Psoas muscle (tissue), 8 donors: ENCODE data around the gene C11orf65. TPM values are rescaled to one million over a fixed set of nuclear protein-coding genes. Genes with fewer than 3 reads are reported as not detected.
"Not testable (repeated sequence)": the region's sequence is repeated elsewhere in the genome, so short reads cannot be mapped to it uniquely, and the experiment has no call there.

Experiments used
- ATAC-seq, 4 donors: fragments of 200-7000 bp; cut with Tn5 transposase; one replicate each; pipeline ENCODE4 v1.9.1; 2020; ENCODE audit warnings: moderate library complexity in 3 of 4, mild to moderate bottlenecking in 2 of 4
- DNase-seq, 2 donors: peaks; one replicate each; pipeline ENCODE4 v3.0.0-alpha.2; 2020
- H3K27ac ChIP-seq: fragments of 200-600 bp; one replicate; pipeline ENCODE4 v1.8.0; 2022
- H3K27me3 ChIP-seq, 3 donors: fragments of 200-600 bp in 1 of 3; one replicate each; pipeline versions ENCODE4 v1.6.1 to v1.8.0; 2013 to 2022; ENCODE audit warnings: low read length in 2 of 3, mild to moderate bottlenecking in 2 of 3, moderate library complexity in 1 of 3; ENCODE audit not compliant: insufficient read depth in 3 of 3
- H3K36me3 ChIP-seq, 2 donors: fragments of 200-600 bp in 1 of 2; one replicate each; pipeline versions ENCODE4 v1.6.1 to v1.8.0; 2013 to 2022; ENCODE audit warnings: low read depth in 1 of 2, mild to moderate bottlenecking in 1 of 2, moderate library complexity in 1 of 2; ENCODE audit not compliant: insufficient read depth in 1 of 2
- H3K4me1 ChIP-seq: fragments of 200-600 bp; one replicate; pipeline ENCODE4 v1.8.0; 2022
- H3K4me3 ChIP-seq: fragments of 200-600 bp; one replicate; pipeline ENCODE4 v1.8.0; 2022; ENCODE audit warnings: mild to moderate bottlenecking
- H3K9me3 ChIP-seq: fragments of 200-600 bp; one replicate; pipeline ENCODE4 v1.8.0; 2022
- CTCF ChIP-seq: fragments of 200-600 bp; IDR thresholded peaks from one replicate; pipeline ENCODE4 v1.8.0; 2022; ENCODE audit warnings: antibody characterized with exemption
- WGBS, 3 donors: extraction: QIAGEN DNeasy Blood & Tissue Kit; methylation state at CpG; one replicate each; pipeline versions ENCODE4 v1.1.6 to v1.1.7; 2013; 5-methylcytosine and 5-hydroxymethylcytosine counted together
- intact Hi-C, 2 donors: fragments of 100-400 bp; cut with DNase I; formaldehyde crosslinking; loops; one replicate each; pipeline versions ENCODE4 v1.11.0 to v1.14.2; 2022
- polyA plus RNA-seq, 3 donors: library from polyadenylated mRNA; stranded (reverse); fragments of 200-250 nt; gene quantifications; one replicate each; pipeline ENCODE4 v1.2.3, GENCODE V29; 2013
- total RNA-seq, 4 donors: library from RNA; stranded (reverse); fragmentation: NEBNext Ultra II Directional in 2 of 4; extraction: Animal tissue kit (Norgen Biotek cat#: 25700) in 2 of 4; gene quantifications; one replicate each; pipeline versions ENCODE4 v1.2.1 to v1.2.4, GENCODE V29; 2021 to 2023
- donor health status: healthy with polysubstance abuse.
- donor health status: DM: no; HTN: no; CAD: no; lungs with moderate emphysema.
- donor health status: Bipolar disorder and iron deficiency.
- donor health status: healthy.
- donor health status: DM: yes; HTN: yes; CAD: no.
- donor health status: DM: no; HTN: no; CAD: no.
- donor health status: DM: no; HTN: no; CAD: no.
- donor health status: DM: yes; HTN: yes; CAD: no.

C11orf65 gene
- total and polyA plus RNA-seq, 7 donors, result 0.16 to 0.64 (median 0.23) TPM

GRCh38 chr11:108405706-108406105, 61.6 kb downstream of the C11orf65 start:
- TF ChIP-seq CTCF, result no peak
- H3K9me3 ChIP-seq, result no peaks in the 10 kb centered on the region
- no peaks in the 10 kb centered on the region for H3K27me3 ChIP-seq
- DNase-seq (no peak), ATAC-seq (no peak)
- H3K27ac ChIP-seq, result no peak overlapping the region
- intact Hi-C loops, result no loop called here
- no peaks in the 10 kb centered on the region for H3K36me3 ChIP-seq
- 81 to 91% (median 84%) methylated on average over 1 of the region's 1 CpG for WGBS, 3 donors
- H3K4me1 ChIP-seq, result no peaks in the 10 kb centered on the region
- H3K4me3 ChIP-seq, result no peak overlapping the region

- intact Hi-C loops, result no loop called here
- no peaks in the 10 kb centered on the region for H3K27me3 ChIP-seq
These were observed 64.3 kb downstream of the C11orf65 start for GRCh38 chr11:108403052-108403451.

GRCh38 chr11:108402241-108402640, 65.1 kb downstream of the C11orf65 start:
- DNase-seq, result no peak
- intact Hi-C loops, result no loop called here

More at GRCh38 chr11:108403052-108403451, 64.3 kb downstream of the C11orf65 start:
- WGBS, 3 donors, result 55 to 66% (median 64%) methylated on average over 1 of the region's 1 CpG
- TF ChIP-seq CTCF, result no peak
- H3K9me3 ChIP-seq, result no peaks in the 10 kb centered on the region
- no peak overlapping the region for H3K27ac ChIP-seq
- no peaks in the 10 kb centered on the region for H3K36me3 ChIP-seq
- H3K4me1 ChIP-seq, result no peaks in the 10 kb centered on the region
- H3K4me3 ChIP-seq, result no peak overlapping the region
- no peak for DNase-seq
- no peak for ATAC-seq

GRCh38 chr11:108398439-108398838, 68.9 kb downstream of the C11orf65 start:
- Histone ChIP-seq H3K9me3 (no peaks in the 10 kb centered on the region), H3K36me3 (no peaks in the 10 kb centered on the region), H3K4me1 (no peaks in the 10 kb centered on the region), H3K27ac (no peak overlapping the region), H3K27me3 (no peaks in the 10 kb centered on the region), H3K4me3 (no peak overlapping the region)
- 82 to 83% (median 83%) methylated on average over 6 of the region's 6 CpGs for WGBS, 3 donors
- TF ChIP-seq CTCF, result no peak
- intact Hi-C loops, result no loop called here
- DNase-seq (no peak), ATAC-seq (no peak)

More at GRCh38 chr11:108402241-108402640, 65.1 kb downstream of the C11orf65 start:
- WGBS, 3 donors, result 94 to 100% (median 98%) methylated on average over 1 of the region's 1 CpG
- no peak for TF ChIP-seq CTCF
- Histone ChIP-seq H3K27me3 (no peaks in the 10 kb centered on the region), H3K9me3 (no peaks in the 10 kb centered on the region), H3K27ac (no peak overlapping the region), H3K36me3 (no peaks in the 10 kb centered on the region), H3K4me1 (no peaks in the 10 kb centered on the region), H3K4me3 (no peak overlapping the region)
- ATAC-seq, result no peak

- H3K27ac ChIP-seq, DNase-seq, intact Hi-C loops, H3K4me3 ChIP-seq, ATAC-seq, H3K4me1 ChIP-seq, H3K9me3 ChIP-seq, H3K27me3 ChIP-seq, H3K36me3 ChIP-seq: not testable (repeated sequence)
- 94 to 96% (median 96%) methylated on average over 6 of the region's 6 CpGs for WGBS, 3 donors
These were observed 70.7 kb downstream of the C11orf65 start for GRCh38 chr11:108396672-108397071.
